Mesothelial cell of epicardium (in vitro differentiated cells): ENCODE data around the gene ZNF281. TPM values are rescaled to one million over a fixed set of nuclear protein-coding genes. Genes with fewer than 3 reads are reported as not detected.
A peak's percentile ranks its signal among the peaks of the same experiment; 100 is the strongest.

ENCODE experiments used
- DNase-seq, 2 experiments: peaks; one replicate each; pipeline ENCODE4 v3.0.0; 2021; ENCODE audit warnings: low spot score in 2 of 2; ENCODE audit not compliant: unreplicated experiment in 2 of 2
- H3K27ac Mint-ChIP-seq: 2 replicates; pipeline ENCODE4 v1.8.0; 2021; ENCODE audit warnings: mixed read lengths
- H3K27me3 Mint-ChIP-seq: 2 replicates; pipeline ENCODE4 v1.8.0; 2021; ENCODE audit warnings: low read depth, mixed read lengths
- H3K36me3 Mint-ChIP-seq: 2 replicates; pipeline ENCODE4 v1.8.0; 2021; ENCODE audit warnings: mixed read lengths
- H3K4me1 Mint-ChIP-seq: 2 replicates; pipeline ENCODE4 v1.8.0; 2021; ENCODE audit warnings: mixed read lengths
- H3K4me3 Mint-ChIP-seq: 2 replicates; pipeline ENCODE4 v1.8.0; 2021; ENCODE audit warnings: mild to moderate bottlenecking, moderate library complexity, mixed read lengths
- H3K9me3 Mint-ChIP-seq: 2 replicates; pipeline ENCODE4 v1.8.0; 2021; ENCODE audit warnings: mixed read lengths
- CTCF ChIP-seq: fragments of 200-600 bp; sonication (generic); IDR thresholded peaks from one replicate; pipeline ENCODE4 v1.5.0; 2021; ENCODE audit warnings: antibody characterized with exemption; ENCODE audit not compliant: unreplicated experiment
- total RNA-seq: library from RNA; stranded (reverse); gene quantifications from 3 replicates; pipeline ENCODE4 v1.2.1, GENCODE V29; 2021

Gene ZNF281
- total RNA-seq, 1 donor from 2014 or later: 26.5 TPM

GRCh38 chr1:200452850-200453552 is 43.2 kb upstream of the ZNF281 start:
- TF ChIP-seq CTCF: no peak
- no peak overlapping the region for H3K4me3 Mint-ChIP-seq
- H3K4me1 Mint-ChIP-seq: peaks cover 6% of the 10 kb centered on the region
- DNase-seq: no peak
- no peaks in the 10 kb centered on the region for H3K36me3 Mint-ChIP-seq
- no peak overlapping the region for H3K27ac Mint-ChIP-seq
- H3K9me3 Mint-ChIP-seq: no peaks in the 10 kb centered on the region
- H3K27me3 Mint-ChIP-seq: no peaks in the 10 kb centered on the region

- no peak for TF ChIP-seq CTCF
- Mint-ChIP-seq H3K27ac (no peak overlapping the region), H3K9me3 (peaks cover 9% of the 10 kb centered on the region), H3K4me1 (peaks cover 11% of the 10 kb centered on the region), H3K4me3 (no peak overlapping the region), H3K27me3 (no peaks in the 10 kb centered on the region), H3K36me3 (peaks cover 2% of the 10 kb centered on the region)
- DNase-seq: no peak
Observed at GRCh38 chr1:200448034-200448762, 38.4 kb upstream of the ZNF281 start.

- peaks cover 6% of the 10 kb centered on the region for H3K4me1 Mint-ChIP-seq
- DNase-seq: no peak
- no peak for TF ChIP-seq CTCF
- no peaks in the 10 kb centered on the region for H3K27me3 Mint-ChIP-seq
- peaks cover 2% of the 10 kb centered on the region for H3K36me3 Mint-ChIP-seq
- H3K9me3 Mint-ChIP-seq: peaks cover 9% of the 10 kb centered on the region
- no peak overlapping the region for H3K4me3 Mint-ChIP-seq
- H3K27ac Mint-ChIP-seq: no peak overlapping the region
Observed at GRCh38 chr1:200445213-200445612, 35.4 kb upstream of the ZNF281 start.

- TF ChIP-seq CTCF: no peak
- DNase-seq: no peak
- Mint-ChIP-seq H3K9me3 (peaks cover 9% of the 10 kb centered on the region), H3K4me3 (no peak overlapping the region), H3K36me3 (peaks cover 2% of the 10 kb centered on the region), H3K27me3 (no peaks in the 10 kb centered on the region), H3K4me1 (peaks cover 6% of the 10 kb centered on the region), H3K27ac (no peak overlapping the region)
Observed at GRCh38 chr1:200444478-200444877, 34.6 kb upstream of the ZNF281 start.

DNA sequence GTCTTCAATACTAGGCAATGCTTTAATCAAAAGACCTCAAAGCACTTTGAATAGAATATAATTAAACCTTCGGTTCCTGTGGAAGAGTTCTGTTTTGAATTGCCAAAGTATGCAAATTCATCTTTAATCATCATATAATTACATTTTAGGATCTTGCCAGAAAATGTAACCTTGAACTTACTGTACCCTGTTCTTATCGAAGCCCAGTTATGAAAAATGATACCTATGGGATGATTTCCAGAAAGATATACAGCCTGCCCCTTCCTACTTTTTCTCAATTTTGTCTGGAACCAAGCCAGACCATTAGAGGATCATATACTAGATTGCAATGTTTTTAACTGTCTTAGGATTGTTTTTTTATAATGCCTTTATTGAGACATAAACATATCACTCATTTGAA is 34.0 kb upstream of the ZNF281 start:
- peaks cover 6% of the 10 kb centered on the region for H3K4me1 Mint-ChIP-seq
- H3K36me3 Mint-ChIP-seq: peaks cover 2% of the 10 kb centered on the region
- no peaks in the 10 kb centered on the region for H3K27me3 Mint-ChIP-seq
- no peak overlapping the region for H3K4me3 Mint-ChIP-seq
- H3K9me3 Mint-ChIP-seq: peaks cover 9% of the 10 kb centered on the region
- no peak for TF ChIP-seq CTCF
- peak overlapping the region; percentile 19 for H3K27ac Mint-ChIP-seq
- DNase-seq: no peak
